Ovary (tissue), 3 donors: ENCODE data around the gene PHLDB1.

ENCODE experiments used
- EP300 ChIP-seq: sonication (generic); formaldehyde crosslinking; IDR thresholded peaks from one replicate; pipeline ENCODE4 v1.6.1; 2017; ENCODE audit warnings: antibody characterized with exemption
- POLR2A ChIP-seq: fragments of 450-650 bp; IDR thresholded peaks from one replicate; pipeline ENCODE4 v1.6.1; 2017; ENCODE audit warnings: antibody characterized with exemption, mild to moderate bottlenecking, moderate library complexity
- TF ChIP-seq, protein P1 (sequence below), 3 donors: fragments of 450-650 bp in 2 of 3; fragments of 200-600 bp in 1 of 3; IDR thresholded peaks; one replicate each; pipeline versions ENCODE4 v1.5.1 to v1.8.0; 2016 to 2022; ENCODE audit warnings: antibody characterized with exemption in 3 of 3, mild to moderate bottlenecking in 1 of 3
- donor health status: DM: no; HTN: no; CAD: no.

- TF ChIP-seq, protein P1, sequence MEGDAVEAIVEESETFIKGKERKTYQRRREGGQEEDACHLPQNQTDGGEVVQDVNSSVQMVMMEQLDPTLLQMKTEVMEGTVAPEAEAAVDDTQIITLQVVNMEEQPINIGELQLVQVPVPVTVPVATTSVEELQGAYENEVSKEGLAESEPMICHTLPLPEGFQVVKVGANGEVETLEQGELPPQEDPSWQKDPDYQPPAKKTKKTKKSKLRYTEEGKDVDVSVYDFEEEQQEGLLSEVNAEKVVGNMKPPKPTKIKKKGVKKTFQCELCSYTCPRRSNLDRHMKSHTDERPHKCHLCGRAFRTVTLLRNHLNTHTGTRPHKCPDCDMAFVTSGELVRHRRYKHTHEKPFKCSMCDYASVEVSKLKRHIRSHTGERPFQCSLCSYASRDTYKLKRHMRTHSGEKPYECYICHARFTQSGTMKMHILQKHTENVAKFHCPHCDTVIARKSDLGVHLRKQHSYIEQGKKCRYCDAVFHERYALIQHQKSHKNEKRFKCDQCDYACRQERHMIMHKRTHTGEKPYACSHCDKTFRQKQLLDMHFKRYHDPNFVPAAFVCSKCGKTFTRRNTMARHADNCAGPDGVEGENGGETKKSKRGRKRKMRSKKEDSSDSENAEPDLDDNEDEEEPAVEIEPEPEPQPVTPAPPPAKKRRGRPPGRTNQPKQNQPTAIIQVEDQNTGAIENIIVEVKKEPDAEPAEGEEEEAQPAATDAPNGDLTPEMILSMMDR (IDR thresholded peaks at IDR 0.05), result no peak
- no peak for TF ChIP-seq POLR2A
- no peak for TF ChIP-seq EP300
Observed at GRCh38 chr11:118629761-118630661, 22.6 kb downstream of the PHLDB1 start.
